GM10266 (cell line): ENCODE results near the gene PER2.

Experiments used
- DNase-seq: peaks from one replicate; pipeline ENCODE4 v3.0.0; 2012; ENCODE audit errors: extremely low spot score
- TF ChIP-seq, protein P1 (sequence below): IDR thresholded peaks from 2 replicates; pipeline ENCODE4 v1.5.1; 2012; ENCODE audit warnings: mild to moderate bottlenecking, low read depth; ENCODE audit not compliant: control insufficient read depth, insufficient read depth; ENCODE audit errors: missing control alignments

PER2 gene

DNA sequence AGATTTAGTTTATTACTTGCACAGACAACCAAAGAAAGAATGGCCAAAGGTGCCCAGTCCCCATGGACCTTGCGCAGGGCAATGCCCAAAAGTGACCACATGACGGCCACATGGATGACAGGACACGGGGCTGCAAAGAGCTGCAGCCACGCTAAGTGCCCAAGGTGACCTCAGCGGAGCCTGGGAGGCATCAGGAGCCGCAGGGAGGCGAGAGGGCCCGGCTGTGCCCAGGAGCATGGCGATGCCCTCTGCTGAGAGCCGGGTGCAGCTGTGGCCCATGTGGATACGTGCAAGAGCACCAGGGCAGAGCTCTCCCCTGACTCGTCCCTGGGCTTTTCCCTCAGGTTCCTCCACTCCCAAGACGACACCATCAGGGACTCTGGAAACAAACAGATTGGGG is 63.3 kb downstream of the PER2 start:
- no peak for DNase-seq
- TF ChIP-seq, protein P1, sequence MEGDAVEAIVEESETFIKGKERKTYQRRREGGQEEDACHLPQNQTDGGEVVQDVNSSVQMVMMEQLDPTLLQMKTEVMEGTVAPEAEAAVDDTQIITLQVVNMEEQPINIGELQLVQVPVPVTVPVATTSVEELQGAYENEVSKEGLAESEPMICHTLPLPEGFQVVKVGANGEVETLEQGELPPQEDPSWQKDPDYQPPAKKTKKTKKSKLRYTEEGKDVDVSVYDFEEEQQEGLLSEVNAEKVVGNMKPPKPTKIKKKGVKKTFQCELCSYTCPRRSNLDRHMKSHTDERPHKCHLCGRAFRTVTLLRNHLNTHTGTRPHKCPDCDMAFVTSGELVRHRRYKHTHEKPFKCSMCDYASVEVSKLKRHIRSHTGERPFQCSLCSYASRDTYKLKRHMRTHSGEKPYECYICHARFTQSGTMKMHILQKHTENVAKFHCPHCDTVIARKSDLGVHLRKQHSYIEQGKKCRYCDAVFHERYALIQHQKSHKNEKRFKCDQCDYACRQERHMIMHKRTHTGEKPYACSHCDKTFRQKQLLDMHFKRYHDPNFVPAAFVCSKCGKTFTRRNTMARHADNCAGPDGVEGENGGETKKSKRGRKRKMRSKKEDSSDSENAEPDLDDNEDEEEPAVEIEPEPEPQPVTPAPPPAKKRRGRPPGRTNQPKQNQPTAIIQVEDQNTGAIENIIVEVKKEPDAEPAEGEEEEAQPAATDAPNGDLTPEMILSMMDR: no peak

DNA sequence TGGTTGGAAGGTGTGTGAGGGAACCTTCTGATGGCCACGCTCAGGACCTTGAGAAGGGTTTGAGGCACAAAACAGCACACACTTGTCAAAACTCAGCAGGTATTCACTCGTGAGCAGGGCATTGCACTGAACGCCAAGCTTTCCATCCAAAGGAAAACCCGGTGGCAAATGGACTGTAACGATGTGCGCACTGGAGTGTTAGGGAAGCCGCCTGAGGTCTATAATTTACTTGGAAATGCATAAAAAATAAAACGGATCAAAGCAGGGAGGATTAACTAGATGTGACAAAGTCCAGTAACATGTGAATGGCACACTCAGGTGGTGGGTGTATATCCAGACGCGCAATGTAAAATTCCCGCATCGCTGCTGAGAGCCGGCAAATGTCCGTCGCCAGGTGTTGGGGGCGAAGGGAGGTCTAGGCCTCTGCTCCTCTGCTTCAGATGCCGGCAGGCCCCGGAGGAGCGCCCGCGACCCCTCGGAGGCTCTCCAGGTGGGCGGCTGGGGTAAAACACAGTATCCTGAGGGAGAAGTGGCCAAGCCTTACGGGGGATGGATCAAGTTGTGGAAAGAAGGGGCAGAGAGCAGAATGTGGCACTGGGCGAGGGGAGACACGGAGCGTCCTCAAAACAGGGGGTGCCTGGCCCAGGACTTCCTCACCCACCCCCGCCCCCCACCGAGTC is 63.9 kb downstream of the PER2 start:
- no peak for DNase-seq
- TF ChIP-seq, protein P1: no peak

DNA sequence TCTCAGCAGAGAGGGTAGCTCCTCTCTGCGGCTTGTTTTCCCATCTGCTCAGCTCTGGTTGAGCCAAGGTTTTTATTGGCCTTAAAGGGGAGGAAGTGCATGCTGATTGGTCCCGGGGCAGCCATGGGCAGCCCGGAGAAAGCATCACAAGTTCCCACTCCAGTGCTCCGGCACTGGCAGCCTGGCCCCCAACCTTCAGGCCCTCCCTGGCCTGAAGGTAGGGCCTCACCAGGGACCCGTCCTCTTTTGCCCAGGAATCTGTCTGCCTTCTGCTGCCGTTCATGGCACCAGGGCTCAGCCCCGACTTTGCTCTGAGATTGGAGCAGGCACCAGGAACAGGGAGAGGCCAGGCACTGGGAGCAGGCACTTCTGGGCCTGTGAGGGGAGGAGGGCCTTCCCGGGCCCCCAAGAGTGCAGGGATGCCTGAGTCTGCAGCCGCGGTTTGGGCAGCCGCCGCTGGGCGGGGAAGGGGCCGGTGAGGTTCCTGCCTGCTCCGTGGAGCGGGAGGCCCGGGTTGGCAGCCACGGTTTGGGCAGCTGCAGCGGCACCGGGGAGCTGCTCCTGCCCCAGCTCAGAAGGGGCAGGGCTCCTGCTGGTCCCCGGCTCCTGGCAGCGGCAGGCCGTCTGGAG is 67.4 kb downstream of the PER2 start:
- no peak for DNase-seq
- TF ChIP-seq, protein P1: no peak

DNA sequence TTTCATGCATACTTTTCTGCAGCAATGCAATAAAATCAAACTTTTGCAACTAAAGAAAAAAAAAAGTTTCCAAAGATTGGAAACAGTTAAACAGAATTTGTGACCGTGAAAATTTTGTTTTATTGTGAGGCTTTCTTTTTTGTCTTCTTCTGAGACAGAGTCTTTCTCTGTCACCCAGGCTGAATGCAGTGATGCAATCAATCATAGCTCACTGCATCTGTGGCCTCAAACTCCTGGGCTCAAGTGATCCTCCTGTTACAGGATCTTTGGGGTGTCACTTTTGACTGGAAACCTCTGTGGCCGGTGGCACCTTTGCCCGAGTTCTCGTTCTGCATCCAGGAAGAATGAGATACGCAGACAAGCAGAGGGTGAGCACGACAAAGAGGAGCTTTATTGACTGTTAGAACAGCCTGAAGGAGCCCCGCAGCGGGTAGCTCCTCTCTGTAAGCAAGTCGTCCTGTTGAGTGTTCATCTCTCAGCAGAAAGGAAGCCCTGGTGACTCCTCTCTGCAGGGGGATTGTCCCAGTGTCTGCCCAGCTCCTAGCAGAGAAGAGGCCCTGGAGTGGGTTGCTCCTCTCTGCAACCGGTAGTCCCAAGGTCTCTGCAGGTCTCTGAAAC is 68.0 kb downstream of the PER2 start:
- DNase-seq: no peak
- TF ChIP-seq, protein P1: no peak

DNA sequence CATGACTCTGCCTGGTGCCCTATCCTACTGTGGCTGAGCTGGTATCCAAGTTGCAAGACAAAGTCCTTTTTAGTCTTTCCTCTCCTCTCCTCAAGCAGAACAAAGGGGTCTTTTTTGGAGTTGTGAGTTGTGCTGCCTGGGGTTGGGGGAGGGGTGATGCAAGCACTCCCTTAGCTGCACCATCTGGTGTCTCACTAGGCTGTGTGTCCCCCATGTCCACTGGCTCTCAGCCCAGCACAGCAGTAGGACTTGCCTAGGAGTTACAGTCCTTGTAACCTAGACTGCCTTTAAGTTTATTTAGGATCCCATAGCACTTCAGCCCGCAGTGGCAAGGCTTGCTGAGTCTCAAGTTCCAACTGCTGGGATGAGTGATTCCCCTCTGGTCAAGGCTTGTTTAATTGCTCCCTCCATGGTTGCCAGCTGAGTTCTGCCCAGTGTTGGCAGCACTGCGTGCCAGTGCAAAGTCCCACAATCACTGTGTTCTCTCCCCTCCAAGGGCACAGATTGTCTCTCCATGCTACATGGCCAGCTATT is 71.7 kb downstream of the PER2 start:
- no peak for DNase-seq
- TF ChIP-seq, protein P1: no peak

DNA sequence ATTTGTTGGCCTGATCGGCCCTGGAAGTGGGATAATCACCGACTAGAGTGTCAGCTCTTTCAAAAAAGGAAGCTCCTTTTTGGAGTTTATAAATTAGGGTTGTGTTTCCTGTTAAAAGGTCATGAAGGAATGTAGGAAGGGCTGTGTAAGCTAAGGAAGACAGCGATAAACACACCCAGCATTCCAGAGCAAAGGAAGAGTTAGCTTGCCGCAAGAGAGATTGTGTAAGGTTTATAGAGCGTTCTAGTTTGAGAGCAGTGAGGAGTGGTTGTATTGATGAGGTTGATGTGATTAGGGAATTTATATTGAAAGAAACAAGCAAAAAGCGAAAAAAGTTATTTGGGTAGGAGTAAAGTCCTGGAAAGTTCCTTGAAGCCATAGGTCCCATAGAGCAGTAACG is 81.4 kb downstream of the PER2 start:
- no peak for DNase-seq
- TF ChIP-seq, protein P1: no peak
